Neuronal stem cell (in vitro differentiated cells): ENCODE measurements around the gene ST8SIA6.

Experiments
- DNase-seq: peaks from one replicate; pipeline ENCODE4 v3.0.0-alpha.2; 2013; ENCODE audit warnings: low spot score
- H2AFZ ChIP-seq: one replicate; pipeline ENCODE4 v1.6.1; 2013; ENCODE audit warnings: mild to moderate bottlenecking, low read length, inconsistent platforms
- H2AK5ac ChIP-seq: 2 replicates; pipeline ENCODE4 v1.6.1; 2013; ENCODE audit warnings: low read depth, mild to moderate bottlenecking, inconsistent platforms, low read length, moderate library complexity, mixed read lengths
- H2BK120ac ChIP-seq: 2 replicates; pipeline ENCODE4 v1.6.1; 2013; ENCODE audit warnings: low read depth, mild to moderate bottlenecking, inconsistent platforms, low read length, moderate library complexity, mixed read lengths
- H2BK12ac ChIP-seq: one replicate; pipeline ENCODE4 v1.6.1; 2013; ENCODE audit warnings: low read length, inconsistent platforms
- H2BK15ac ChIP-seq: 2 replicates; pipeline ENCODE4 v1.6.1; 2013; ENCODE audit warnings: mild to moderate bottlenecking, low read length, inconsistent platforms, mixed read lengths
- H2BK5ac ChIP-seq: one replicate; pipeline ENCODE4 v1.6.1; 2013; ENCODE audit warnings: inconsistent platforms, mild to moderate bottlenecking, low read length, moderate library complexity
- H3K14ac ChIP-seq: one replicate; pipeline ENCODE4 v1.6.1; 2013; ENCODE audit warnings: low read length, inconsistent platforms
- H3K18ac ChIP-seq: 2 replicates; pipeline ENCODE4 v1.6.1; 2013; ENCODE audit warnings: low read length, inconsistent platforms
- H3K23ac ChIP-seq: 2 replicates; pipeline ENCODE4 v1.6.1; 2013; ENCODE audit warnings: low read depth, mild to moderate bottlenecking, mixed read lengths, low read length, inconsistent platforms; ENCODE audit not compliant: poor library complexity
- H3K27ac ChIP-seq: replicated peaks from 3 replicates; pipeline ENCODE4 v1.5.1; 2013; ENCODE audit warnings: low read length, inconsistent platforms
- H3K27me3 ChIP-seq, 3 experiments: 2 replicates each; pipeline ENCODE4 v1.6.1; 2013; ENCODE audit warnings: low read length in 3 of 3, mild to moderate bottlenecking in 2 of 3, inconsistent platforms in 1 of 3, low read depth in 1 of 3, mixed read lengths in 1 of 3, moderate library complexity in 1 of 3; ENCODE audit not compliant: control insufficient read depth in 3 of 3, insufficient read depth in 3 of 3
- H3K36me3 ChIP-seq, 2 donors: replicated peaks in 1 of 2; 2 replicates each; pipeline ENCODE4 v1.6.1; 2013; ENCODE audit warnings: low read length in 2 of 2; ENCODE audit not compliant: control insufficient read depth in 2 of 2, insufficient read depth in 2 of 2
- H3K4ac ChIP-seq: 2 replicates; pipeline ENCODE4 v1.6.1; 2013; ENCODE audit warnings: inconsistent platforms, mild to moderate bottlenecking, low read length, moderate library complexity
- H3K4me1 ChIP-seq, 2 donors: 1 replicate in 1 of 2; 2 replicates in 1 of 2; pipeline ENCODE4 v1.6.1; 2013; ENCODE audit warnings: low read length in 2 of 2, low read depth in 1 of 2; ENCODE audit not compliant: control insufficient read depth in 2 of 2, insufficient read depth in 1 of 2
- H3K4me2 ChIP-seq: one replicate; pipeline ENCODE4 v1.6.1; 2013; ENCODE audit warnings: mild to moderate bottlenecking, low read length, inconsistent platforms; ENCODE audit not compliant: insufficient read depth, poor library complexity, severe bottlenecking
- H3K4me3 ChIP-seq, 2 donors: 2 replicates each; pipeline ENCODE4 v1.5.1; 2013; ENCODE audit warnings: low read length in 2 of 2, mild to moderate bottlenecking in 2 of 2, inconsistent platforms in 1 of 2, moderate library complexity in 1 of 2
- H3K79me1 ChIP-seq: one replicate; pipeline ENCODE4 v1.6.1; 2013; ENCODE audit warnings: low read depth, mild to moderate bottlenecking, inconsistent platforms, low read length, moderate library complexity
- H3K9ac ChIP-seq: one replicate; pipeline ENCODE4 v1.6.1; 2013; ENCODE audit warnings: mild to moderate bottlenecking, low read depth, low read length, inconsistent platforms; ENCODE audit not compliant: poor library complexity
- H3K9me3 ChIP-seq, 2 donors: replicated peaks in 1 of 2; 2 replicates each; pipeline versions ENCODE3 to v1.6.1; 2013; ENCODE audit warnings: low read length in 2 of 2, mild to moderate bottlenecking in 2 of 2, inconsistent platforms in 1 of 2, low read depth in 1 of 2, mixed read lengths in 1 of 2, moderate library complexity in 1 of 2; ENCODE audit not compliant: control insufficient read depth in 2 of 2, insufficient read depth in 1 of 2
- H4K8ac ChIP-seq: one replicate; pipeline ENCODE4 v1.6.1; 2013; ENCODE audit warnings: low read depth, mild to moderate bottlenecking, inconsistent platforms, low read length, moderate library complexity
- H4K91ac ChIP-seq: one replicate; pipeline ENCODE4 v1.6.1; 2013; ENCODE audit warnings: low read length, low read depth, mild to moderate bottlenecking, inconsistent platforms; ENCODE audit not compliant: poor library complexity
- WGBS, 2 donors: extraction: QIAGEN DNeasy Blood & Tissue Kit; methylation state at CpG; one replicate each; pipeline ENCODE4 v1.1.7; 2013; ENCODE audit warnings: missing lambda C conversion rate in 2 of 2, mixed read lengths in 1 of 2; ENCODE audit not compliant: insufficient read length in 2 of 2, insufficient replicate concordance in 1 of 2; ENCODE audit errors: extremely low coverage in 2 of 2; 5-methylcytosine and 5-hydroxymethylcytosine counted together

The ST8SIA6 gene

DNA sequence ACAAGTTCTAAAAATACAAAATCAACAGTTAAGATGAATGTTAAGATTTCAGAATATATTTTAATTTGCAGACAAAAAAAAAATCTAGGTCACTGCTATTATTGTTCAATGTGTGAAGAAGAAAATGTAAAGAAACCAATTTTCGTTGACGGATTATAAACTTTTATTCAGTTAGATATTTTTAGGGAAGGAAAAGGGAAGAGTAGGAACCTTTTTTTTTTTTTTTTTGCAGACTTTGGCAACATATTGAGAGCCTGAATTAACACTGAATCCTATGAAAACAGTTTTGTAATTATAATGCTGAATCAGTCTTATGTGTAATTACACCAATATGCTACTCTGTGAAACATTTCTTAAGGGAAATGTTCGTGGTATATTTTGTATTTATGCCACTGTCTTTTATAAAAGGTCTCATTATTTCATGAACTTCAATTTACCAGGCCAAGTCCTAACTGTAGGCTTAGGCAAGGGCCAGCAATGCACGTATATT, 106.3 kb downstream of the ST8SIA6 start:
- no peak for DNase-seq
- Histone ChIP-seq H2BK5ac (no peak overlapping the region), H3K36me3 (no peaks in the 10 kb centered on the region), H2BK15ac (no peak overlapping the region), H4K8ac (no peak overlapping the region), H3K9ac (no peak overlapping the region), H2AFZ (no peak overlapping the region), H4K91ac (no peak overlapping the region), H2AK5ac (no peak overlapping the region), H3K14ac (no peak overlapping the region), H3K18ac (no peak overlapping the region), H3K79me1 (no peaks in the 10 kb centered on the region), H3K4ac (no peak overlapping the region), H2BK12ac (no peak overlapping the region), H3K4me1 (peaks cover 0 to 4% of the 10 kb centered on the region in 2 donors), H3K23ac (no peak overlapping the region), H3K4me2 (no peak overlapping the region), H2BK120ac (no peak overlapping the region), H3K27me3 (no peaks in the 10 kb centered on the region), H3K27ac (no peak overlapping the region), H3K9me3 (no peaks in the 10 kb centered on the region), H3K4me3 (no peak overlapping the region)
- no CpG with 5 or more reads among the region's 4 CpGs for WGBS, 2 donors

GRCh38 chr10:17344206-17344605, 110.2 kb downstream of the ST8SIA6 start:
- H4K91ac ChIP-seq, result no peak overlapping the region
- H3K4me3 ChIP-seq, result no peak overlapping the region
- H3K4me2 ChIP-seq, result no peak overlapping the region
- H3K14ac ChIP-seq, result no peak overlapping the region
- H3K23ac ChIP-seq, result no peak overlapping the region
- no CpG with 5 or more reads among the region's 4 CpGs for WGBS, 2 donors
- no peak overlapping the region for H2BK120ac ChIP-seq
- H3K9me3 ChIP-seq, result peaks cover 0 to 5% of the 10 kb centered on the region in 2 donors
- no peak overlapping the region for H2BK12ac ChIP-seq
- H3K18ac ChIP-seq, result no peak overlapping the region
- H3K27me3 ChIP-seq, result no peaks in the 10 kb centered on the region
- H3K27ac ChIP-seq, result no peak overlapping the region
- no peaks in the 10 kb centered on the region for H3K79me1 ChIP-seq
- H3K4me1 ChIP-seq, result peaks cover 0 to 4% of the 10 kb centered on the region in 2 donors
- no peak for DNase-seq
- no peaks in the 10 kb centered on the region for H3K36me3 ChIP-seq
- no peak overlapping the region for H2AK5ac ChIP-seq
- no peak overlapping the region for H4K8ac ChIP-seq
- H3K9ac ChIP-seq, result no peak overlapping the region
- no peak overlapping the region for H2BK5ac ChIP-seq
- no peak overlapping the region for H2BK15ac ChIP-seq
- no peak overlapping the region for H2AFZ ChIP-seq
- no peak overlapping the region for H3K4ac ChIP-seq

DNA sequence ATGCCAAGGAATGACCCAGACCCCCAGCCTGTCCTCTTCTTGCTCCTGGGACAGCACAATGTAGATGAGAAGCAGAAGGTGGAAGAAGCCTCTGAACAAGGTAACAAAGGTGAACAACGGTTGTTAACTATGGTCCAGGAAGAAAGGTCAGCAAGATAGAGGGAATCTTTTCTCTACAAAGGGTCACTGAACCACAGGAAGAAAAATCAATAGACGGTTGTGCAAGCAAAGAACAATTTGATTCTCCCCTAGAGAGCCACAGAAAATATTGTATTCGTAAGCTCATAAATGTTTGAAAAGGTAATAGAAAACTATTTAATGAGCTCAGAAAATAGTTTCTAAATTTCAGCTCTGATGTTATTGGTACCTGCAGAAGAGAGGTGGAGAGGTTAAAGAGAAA, 111.3 kb downstream of the ST8SIA6 start:
- Histone ChIP-seq H2BK12ac (no peak overlapping the region), H3K4me3 (no peak overlapping the region), H3K27me3 (no peaks in the 10 kb centered on the region), H3K18ac (no peak overlapping the region), H3K4ac (no peak overlapping the region), H3K4me1 (no peaks in the 10 kb centered on the region), H2BK15ac (no peak overlapping the region), H3K9me3 (peaks cover 0 to 5% of the 10 kb centered on the region in 2 donors), H4K91ac (no peak overlapping the region), H2BK5ac (no peak overlapping the region), H3K14ac (no peak overlapping the region), H3K23ac (no peak overlapping the region), H3K27ac (no peak overlapping the region), H4K8ac (no peak overlapping the region), H2AK5ac (no peak overlapping the region), H2BK120ac (no peak overlapping the region), H3K4me2 (no peak overlapping the region), H3K36me3 (no peaks in the 10 kb centered on the region), H2AFZ (no peak overlapping the region), H3K79me1 (no peaks in the 10 kb centered on the region), H3K9ac (no peak overlapping the region)
- WGBS, 2 donors, result no CpG with 5 or more reads among the region's 3 CpGs
- DNase-seq, result no peak

DNA sequence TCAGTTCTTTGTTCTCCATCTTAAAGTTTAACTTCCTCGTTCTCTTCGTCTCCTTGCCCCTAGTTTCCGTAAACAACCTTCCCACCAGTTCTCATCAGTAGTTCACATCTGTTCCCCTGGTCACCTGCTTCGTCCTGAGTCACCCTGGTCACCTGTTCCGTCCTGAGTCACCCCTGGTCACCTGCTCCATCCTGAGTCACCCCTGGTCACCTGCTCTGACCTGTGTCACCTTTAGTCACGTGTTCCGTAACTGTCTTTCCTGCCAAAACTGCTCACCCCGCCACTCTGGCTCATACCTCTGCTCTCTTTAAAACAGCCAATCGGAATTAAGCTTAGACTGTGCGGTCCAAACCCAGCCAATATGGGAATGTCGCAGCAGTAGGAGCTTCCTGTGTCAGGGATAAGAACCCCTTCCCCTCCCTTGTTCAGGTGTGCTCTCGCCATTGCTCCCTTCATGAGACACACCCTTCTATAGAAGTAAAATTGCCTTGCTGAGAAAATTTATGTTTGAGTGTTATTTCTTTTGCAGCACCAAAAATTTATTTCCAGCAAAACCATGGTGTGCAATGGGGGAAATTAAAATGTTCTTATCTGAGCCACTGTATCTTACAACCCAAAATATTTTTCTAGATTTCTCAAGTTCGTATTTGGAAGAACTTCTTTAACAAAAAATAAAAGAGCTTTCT, 114.1 kb downstream of the ST8SIA6 start:
- Histone ChIP-seq H3K4me2 (no peak overlapping the region), H3K14ac (no peak overlapping the region), H3K18ac (no peak overlapping the region), H3K9me3 (peaks cover 0 to 5% of the 10 kb centered on the region in 2 donors), H3K4me3 (peak overlapping the region in 1 of 2 donors; percentile 53), H2AFZ (no peak overlapping the region), H3K36me3 (no peaks in the 10 kb centered on the region), H3K27me3 (no peaks in the 10 kb centered on the region), H3K79me1 (no peaks in the 10 kb centered on the region), H3K9ac (no peak overlapping the region), H4K91ac (no peak overlapping the region), H2BK12ac (no peak overlapping the region), H2BK120ac (no peak overlapping the region), H2AK5ac (no peak overlapping the region), H4K8ac (no peak overlapping the region), H3K4me1 (no peaks in the 10 kb centered on the region), H3K23ac (no peak overlapping the region), H3K4ac (no peak overlapping the region), H3K27ac (no peak overlapping the region), H2BK5ac (no peak overlapping the region), H2BK15ac (no peak overlapping the region)
- no CpG with 5 or more reads among the region's 13 CpGs for WGBS, 2 donors
- DNase-seq, result no peak
